OCI-LY1 (cell line): ENCODE results near the gene PRTN3.

ENCODE experiments used
- CTCF ChIP-seq: fragments of 200-600 bp; sonication (generic), shearing (Covaris generic); IDR thresholded peaks from 2 replicates; pipeline ENCODE4 v1.5.1; 2017; ENCODE audit warnings: mild to moderate bottlenecking, antibody characterized with exemption, low read length, moderate library complexity, mixed read lengths
- EZH2 ChIP-seq: fragments of 200-600 bp; sonication (generic), shearing (Covaris generic); IDR thresholded peaks from 2 replicates; pipeline ENCODE4 v1.8.0; 2017; ENCODE audit warnings: borderline replicate concordance, mixed run types, mild to moderate bottlenecking, antibody characterized with exemption, low read length, moderate library complexity, mixed read lengths

GRCh38 chr19:804419-805165 is 36.2 kb upstream of the PRTN3 start:
- TF ChIP-seq CTCF (no peak), EZH2 (no peak)
